Skeletal muscle cell (primary cell): ENCODE measurements around the gene SLC9A7.

ENCODE experiments used
- DNase-seq: peaks from one replicate; pipeline ENCODE4 v3.0.0-alpha.2; 2010; ENCODE audit warnings: low read depth
- H3K4me3 ChIP-seq: 2 replicates; pipeline ENCODE4 v1.5.1; 2011; ENCODE audit warnings: low read depth, mild to moderate bottlenecking, control low read depth, low read length, moderate library complexity

Gene SLC9A7

GRCh38 chrX:46553935-46554334, 205.0 kb downstream of the SLC9A7 start:
- H3K4me3 ChIP-seq: no peak overlapping the region
- DNase-seq: no peak

- DNase-seq: no peak
- no peak overlapping the region for H3K4me3 ChIP-seq
Observed at GRCh38 chrX:46551494-46552128, 207.3 kb downstream of the SLC9A7 start.

GRCh38 chrX:46549914-46550313, 209.0 kb downstream of the SLC9A7 start:
- DNase-seq: no peak
- H3K4me3 ChIP-seq: no peak overlapping the region
